K562 (cell line): ENCODE data around the gene TMCC1. TPM values are rescaled to one million over a fixed set of nuclear protein-coding genes. Genes with fewer than 3 reads are reported as not detected.

ENCODE experiments used
- ATAC-seq: fragments of 200-7000 bp; cut with Tn5 transposase; 3 replicates; pipeline ENCODE4 v1.9.1; 2020; ENCODE audit warnings: moderate library complexity
- BruUV-seq: library from RNA; stranded (reverse); fragments of 400-500 nt; replicated peaks from 2 replicates; lab custom pipeline; 2021; lab: Mats Ljungman, UMichigan
- CTCF ChIA-PET: fragments of 300-600 bp; formaldehyde crosslinking; extraction: SDS; loops from one replicate; lab custom pipeline; 2021; ENCODE audit warnings: low intra/inter-chr PET ratio; lab: Yijun Ruan, JAX
- POLR2A ChIA-PET: fragments of 300-600, 350-650 bp; sonication (Branson Sonifier 250); formaldehyde crosslinking; extraction: SDS; loops from one replicate; lab custom pipeline; 2021; ENCODE audit warnings: antibody characterized with exemption, inconsistent platforms; lab: Yijun Ruan, JAX
- DNase-seq, 4 experiments: peaks; one replicate each; pipeline versions ENCODE4 v3.0.0 to v3.0.0-alpha.2; 2011 to 2018; ENCODE audit warnings: low spot score in 3 of 4, mixed read lengths in 3 of 4; ENCODE audit errors: extremely low read depth in 1 of 4
- FAIRE-seq: peaks from 2 replicates; lab custom pipeline; 2011; peaks lifted over from hg19 to GRCh38; lab: Jason Lieb, UNC
- H2AFZ ChIP-seq: 2 replicates; pipeline ENCODE4 v1.6.0; 2011; ENCODE audit warnings: low read depth, low read length, control low read depth, inconsistent platforms
- H3K27ac ChIP-seq: fragments of 200-600 bp; 3 replicates; pipeline ENCODE4 v1.8.0; 2011; ENCODE audit warnings: low read depth, mild to moderate bottlenecking, control low read depth, inconsistent platforms, low read length, moderate library complexity, mixed read lengths; ENCODE audit errors: extremely low read depth
- H3K27me3 ChIP-seq, 2 experiments: fragments of 300-600 bp in 1 of 2; 2 replicates in 1 of 2; 3 replicates in 1 of 2; pipeline versions ENCODE4 v1.6.0 to v1.8.0; 2011; ENCODE audit warnings: inconsistent platforms in 2 of 2, low read length in 2 of 2, mild to moderate bottlenecking in 1 of 2, mixed read lengths in 1 of 2, moderate library complexity in 1 of 2; ENCODE audit not compliant: control insufficient read depth in 2 of 2, insufficient read depth in 2 of 2
- H3K36me3 ChIP-seq: fragments of 300-600 bp; 3 replicates; pipeline ENCODE4 v1.8.0; 2011; ENCODE audit warnings: mild to moderate bottlenecking, low read length, inconsistent platforms; ENCODE audit not compliant: control insufficient read depth, insufficient read depth
- H3K4me1 ChIP-seq, 2 experiments: fragments of 200-600 bp in 1 of 2; replicated peaks in 1 of 2; 2 replicates in 1 of 2; 3 replicates in 1 of 2; pipeline versions ENCODE4 v1.5.1 to v1.8.0; 2011; ENCODE audit warnings: inconsistent platforms in 2 of 2, low read length in 2 of 2, mild to moderate bottlenecking in 1 of 2, mixed read lengths in 1 of 2, moderate library complexity in 1 of 2; ENCODE audit not compliant: control insufficient read depth in 2 of 2, insufficient read depth in 2 of 2
- H3K4me2 ChIP-seq: 2 replicates; pipeline ENCODE4 v1.6.1; 2011; ENCODE audit warnings: low read length, control low read depth, inconsistent platforms, mixed read lengths; ENCODE audit not compliant: insufficient read depth
- H3K4me3 ChIP-seq: fragments of 200-600 bp; sonication (generic), shearing (Covaris generic); 2 replicates; pipeline ENCODE4 v1.5.1; 2016; ENCODE audit warnings: control low read depth, inconsistent platforms
- H3K79me2 ChIP-seq: fragments of 200-600 bp; 3 replicates; pipeline ENCODE4 v1.8.0; 2011; ENCODE audit warnings: low read length, inconsistent platforms; ENCODE audit not compliant: control insufficient read depth, insufficient read depth
- H3K9ac ChIP-seq, 2 experiments: 2 replicates each; pipeline versions ENCODE4 v1.6.0 to v1.6.1; 2011; ENCODE audit warnings: low read depth in 2 of 2, low read length in 2 of 2, control low read depth in 1 of 2, inconsistent platforms in 1 of 2, mild to moderate bottlenecking in 1 of 2, mixed read lengths in 1 of 2; ENCODE audit not compliant: insufficient read depth in 1 of 2
- H3K9me1 ChIP-seq: one replicate; pipeline ENCODE4 v1.6.0; 2011; ENCODE audit warnings: inconsistent platforms, mild to moderate bottlenecking, low read length, moderate library complexity; ENCODE audit not compliant: control insufficient read depth, insufficient read depth
- H3K9me3 ChIP-seq: replicated peaks from 2 replicates; pipeline ENCODE4 v1.5.1; 2011; ENCODE audit warnings: low read depth, low read length, inconsistent platforms; ENCODE audit not compliant: control insufficient read depth, insufficient read depth
- H4K20me1 ChIP-seq: replicated peaks from 2 replicates; pipeline ENCODE4 v1.6.1; 2011; ENCODE audit warnings: low read length, inconsistent platforms, mixed read lengths; ENCODE audit not compliant: control insufficient read depth, insufficient read depth
- BMI1 ChIP-seq: fragments of 150-350 bp; IDR thresholded peaks from 2 replicates; pipeline ENCODE4 v1.6.1; 2014; ENCODE audit warnings: low read length
- FOXM1 ChIP-seq, 2 experiments: fragments of 450-650 bp in 1 of 2; sonication (generic) in 1 of 2; formaldehyde crosslinking in 1 of 2; IDR thresholded peaks; 2 replicates each; pipeline versions ENCODE4 v1.6.1 to v1.9.0; 2017 to 2022; ENCODE audit warnings: low read depth in 2 of 2, mild to moderate bottlenecking in 2 of 2, missing genetic modification reagents in 1 of 2, moderate library complexity in 1 of 2
- GABPA ChIP-seq: fragments of 200-800 bp; sonication (Bioruptor generic); conservative IDR thresholded peaks from 2 replicates; pipeline ENCODE4 v1.6.1; 2016; ENCODE audit warnings: low read depth, missing genetic modification characterization, missing compliant biosample characterization
- KDM1A ChIP-seq, 2 experiments: fragments of 450-650 bp; IDR thresholded peaks; 2 replicates each; pipeline ENCODE4 v1.6.1; 2016; ENCODE audit warnings: mild to moderate bottlenecking in 2 of 2
- MXD1 ChIP-seq: fragments of 250-450 bp; sonication (Bioruptor Pico); IDR thresholded peaks from 2 replicates; pipeline ENCODE4 v1.8.0; 2021; ENCODE audit warnings: borderline replicate concordance, mild to moderate bottlenecking, moderate library complexity; ENCODE audit not compliant: poor library complexity, severe bottlenecking
- RNF2 ChIP-seq: sonication (generic); IDR thresholded peaks from 2 replicates; pipeline ENCODE4 v1.6.1; 2016
- ZEB2 ChIP-seq: fragments of 450-650 bp; IDR thresholded peaks from 2 replicates; pipeline ENCODE4 v1.6.1; 2016
- ZNF197 ChIP-seq: fragments of 200-800 bp; sonication (Bioruptor generic); IDR thresholded peaks from 2 replicates; pipeline ENCODE4 v1.6.1; 2016; ENCODE audit warnings: low read depth, missing genetic modification characterization, missing compliant biosample characterization
- ZNF592 ChIP-seq: fragments of 450-650 bp; IDR thresholded peaks from 2 replicates; pipeline ENCODE4 v1.6.1; 2017; ENCODE audit warnings: antibody characterized with exemption, mild to moderate bottlenecking
- WGBS: fragments of 100-300 bp; shearing (Covaris generic); methylation state at CpG from one replicate; pipeline ENCODE4 v1.1.6; 2016; ENCODE audit warnings: low coverage, mixed read lengths; ENCODE audit not compliant: insufficient coverage; ENCODE audit errors: missing lambda C conversion rate; 5-methylcytosine and 5-hydroxymethylcytosine counted together
- in situ Hi-C: fragments of 300-500 bp; cut with MboI; formaldehyde crosslinking; loops from 4 replicates; pipeline ENCODE4 v1.15.0; 2018; ENCODE audit warnings: inconsistent platforms, mixed read lengths
- intact Hi-C: fragments of 100-400 bp; cut with micrococcal nuclease; formaldehyde crosslinking; loops from 2 replicates; pipeline ENCODE4 v1.14.2; 2022
- polyA plus RNA-seq, 8 experiments: library from polyadenylated mRNA; depleted of rRNA in 4 of 8; stranded (reverse) in 5 of 8; unstranded in 3 of 8; fragments of >200 nt; fragmentation: Nextera tagmentation in 2 of 8; fragmentation: Illumina TruSeq in 1 of 8; extraction: Ambion mirVana in 2 of 8; extraction: Trizol in 1 of 8; gene quantifications; 2 replicates each; pipeline versions ENCODE4 v1.2.1 to v1.2.3, GENCODE V29; 2011 to 2014; ENCODE audit warnings: inconsistent platforms in 1 of 8, missing spikeins in 1 of 8
- total RNA-seq, 7 experiments: library from RNA; depleted of rRNA in 6 of 7; stranded (reverse); fragments of >200 nt in 6 of 7; fragmentation: Illumina TruSeq in 2 of 7; extraction: Trizol in 2 of 7; gene quantifications; 2 replicates each; pipeline versions ENCODE4 v1.2.1 to v1.2.3, GENCODE V29; 2011 to 2021; ENCODE audit warnings: low replicate concordance in 1 of 7

The TMCC1 gene
- total and polyA plus RNA-seq, 9 of the 15 experiments (the other 6 are each of a cell fraction or from before 2014, with no cell fraction given): 0.89 to 8.7 (median 4.0) TPM

GRCh38 chr3:129613367-129613740 lies 280.2 kb downstream of the TMCC1 start:
- no peak for DNase-seq
- no peaks in the 10 kb centered on the region for H3K79me2 ChIP-seq
- H3K27ac ChIP-seq: no peak overlapping the region
- H3K4me1 ChIP-seq: peaks cover 23 to 56% of the 10 kb centered on the region in 2 experiments; a peak in 4 of 5 replicates
- intact Hi-C loops (no loop called here), in situ Hi-C loops (no loop called here)
- no peaks in the 10 kb centered on the region for H3K36me3 ChIP-seq
- H3K9me1 ChIP-seq: no peaks in the 10 kb centered on the region
- no peak for TF ChIP-seq GABPA (tag)
- WGBS: 52% methylated on average over 3 of the region's 3 CpGs
- H3K27me3 ChIP-seq: no peaks in the 10 kb centered on the region
- no peak for ATAC-seq
- no TSS peak for BruUV-seq
- CTCF ChIA-PET: no interaction called here
- 0 out of 2 replicates have a peak overlapping the region, but pooled peaks have one; percentile 60 for H2AFZ ChIP-seq
- no peaks in the 10 kb centered on the region for H3K9me3 ChIP-seq
- no peaks in the 10 kb centered on the region for H4K20me1 ChIP-seq
- H3K4me3 ChIP-seq: no peak overlapping the region
- POLR2A ChIA-PET: interaction anchor here (0.6 kb wide), 1 partner anchor 497 kb away, joined by 3 read pairs; no protein-coding TSS in a partner anchor
- FAIRE-seq: no peak
- peak overlapping the region in 1 of 2 experiments; percentile 20; a peak in 1 of 4 replicates for H3K9ac ChIP-seq
- no peak overlapping the region for H3K4me2 ChIP-seq

- FAIRE-seq (peak; percentile 66), ATAC-seq (no peak; the same call in 2 of the 3 replicates), DNase-seq (no peak)
- Histone ChIP-seq H3K36me3 (no peaks in the 10 kb centered on the region), H4K20me1 (no peaks in the 10 kb centered on the region), H3K27ac (no peak overlapping the region), H3K27me3 (no peaks in the 10 kb centered on the region), H3K9me3 (no peaks in the 10 kb centered on the region), H3K4me2 (no peak overlapping the region), H3K4me3 (no peak overlapping the region), H3K4me1 (peaks cover 24 to 62% of the 10 kb centered on the region in 2 experiments; a peak in 4 of 5 replicates), H3K79me2 (no peaks in the 10 kb centered on the region), H2AFZ (peak overlapping the region; percentile 60), H3K9me1 (no peaks in the 10 kb centered on the region), H3K9ac (peak overlapping the region in 1 of 2 experiments; percentile 65; a peak in 2 of 4 replicates)
- intact Hi-C loops (no loop called here), in situ Hi-C loops (no loop called here)
- CTCF ChIA-PET: no interaction called here
- no TSS peak for BruUV-seq
- POLR2A ChIA-PET: no interaction called here
- 32% methylated on average over 10 of the region's 16 CpGs for WGBS
- TF ChIP-seq ZEB2 (no peak), BMI1 (no peak), FOXM1 (IDR thresholded peaks at IDR 0.05; ENCODE audit: low read depth) (no peak), FOXM1 (CRISPR knock-in tag; IDR thresholded peaks at IDR 0.05; ENCODE audit: low read depth) (no peak), KDM1A (IDR thresholded peaks at IDR 0.05) (peak in 1 of 2 experiments; percentile 68; a peak in 2 of 4 replicates), RNF2 (no peak), MXD1 (CRISPR knock-in tag) (no peak), ZNF592 (no peak), ZNF197 (CRISPR knock-in tag) (no peak)
These were observed 280.8 kb downstream of the TMCC1 start for GRCh38 chr3:129612534-129613366.
